ENCODE data around the gene B3GAT3. TPM values are rescaled to one million over a fixed set of nuclear protein-coding genes. Genes with fewer than 3 reads are reported as not detected.
"Not testable (repeated sequence)": the region's sequence is repeated elsewhere in the genome, so short reads cannot be mapped to it uniquely, and the experiment has no call there.

The B3GAT3 gene
- total and polyA plus RNA-seq, 9 donors, result 1.3 to 56.6 (median 33.6) TPM

DNA sequence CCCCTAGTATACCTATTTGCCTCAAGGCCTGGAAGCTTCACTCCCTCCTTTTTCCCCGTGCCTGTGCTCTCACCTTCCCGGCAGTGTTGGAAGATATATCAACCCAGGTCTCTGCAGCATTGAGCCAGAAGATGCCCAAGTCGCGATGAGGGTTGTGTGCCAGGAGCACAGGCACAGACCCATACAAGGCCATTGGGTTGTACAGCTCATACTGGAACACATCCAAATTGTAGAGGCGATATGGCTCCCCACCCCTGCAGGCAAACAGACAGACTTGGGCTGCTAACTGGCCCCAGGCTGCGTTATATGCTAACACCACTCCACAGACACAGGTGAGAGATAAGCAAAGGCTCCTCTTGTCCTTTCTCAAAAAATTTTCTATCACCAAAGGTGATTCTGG lies 10.7 kb upstream of the B3GAT3 start:
- TF ChIP-seq, protein P1, sequence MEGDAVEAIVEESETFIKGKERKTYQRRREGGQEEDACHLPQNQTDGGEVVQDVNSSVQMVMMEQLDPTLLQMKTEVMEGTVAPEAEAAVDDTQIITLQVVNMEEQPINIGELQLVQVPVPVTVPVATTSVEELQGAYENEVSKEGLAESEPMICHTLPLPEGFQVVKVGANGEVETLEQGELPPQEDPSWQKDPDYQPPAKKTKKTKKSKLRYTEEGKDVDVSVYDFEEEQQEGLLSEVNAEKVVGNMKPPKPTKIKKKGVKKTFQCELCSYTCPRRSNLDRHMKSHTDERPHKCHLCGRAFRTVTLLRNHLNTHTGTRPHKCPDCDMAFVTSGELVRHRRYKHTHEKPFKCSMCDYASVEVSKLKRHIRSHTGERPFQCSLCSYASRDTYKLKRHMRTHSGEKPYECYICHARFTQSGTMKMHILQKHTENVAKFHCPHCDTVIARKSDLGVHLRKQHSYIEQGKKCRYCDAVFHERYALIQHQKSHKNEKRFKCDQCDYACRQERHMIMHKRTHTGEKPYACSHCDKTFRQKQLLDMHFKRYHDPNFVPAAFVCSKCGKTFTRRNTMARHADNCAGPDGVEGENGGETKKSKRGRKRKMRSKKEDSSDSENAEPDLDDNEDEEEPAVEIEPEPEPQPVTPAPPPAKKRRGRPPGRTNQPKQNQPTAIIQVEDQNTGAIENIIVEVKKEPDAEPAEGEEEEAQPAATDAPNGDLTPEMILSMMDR (IDR thresholded peaks at IDR 0.05), result no peak
- no peak for TF ChIP-seq EP300 (IDR thresholded peaks at IDR 0.05)
- TF ChIP-seq POLR2A (IDR thresholded peaks at IDR 0.05), result no peak
- no peak for DNase-seq
- no peak overlapping the region for H3K4me3 ChIP-seq
- no peaks in the 10 kb centered on the region for H3K4me1 ChIP-seq (ENCODE audit: insufficient read depth)
- H3K9me3 ChIP-seq, result no peaks in the 10 kb centered on the region
- no peaks in the 10 kb centered on the region for H3K27me3 ChIP-seq
- intact Hi-C loops (cut with DNase I), result no loop called here
- no peaks in the 10 kb centered on the region for H3K36me3 ChIP-seq
- WGBS, 3 donors, result 80 to 89% (median 82%) methylated on average over 6 of the region's 6 CpGs
- H3K27ac ChIP-seq, result no peak overlapping the region

DNA sequence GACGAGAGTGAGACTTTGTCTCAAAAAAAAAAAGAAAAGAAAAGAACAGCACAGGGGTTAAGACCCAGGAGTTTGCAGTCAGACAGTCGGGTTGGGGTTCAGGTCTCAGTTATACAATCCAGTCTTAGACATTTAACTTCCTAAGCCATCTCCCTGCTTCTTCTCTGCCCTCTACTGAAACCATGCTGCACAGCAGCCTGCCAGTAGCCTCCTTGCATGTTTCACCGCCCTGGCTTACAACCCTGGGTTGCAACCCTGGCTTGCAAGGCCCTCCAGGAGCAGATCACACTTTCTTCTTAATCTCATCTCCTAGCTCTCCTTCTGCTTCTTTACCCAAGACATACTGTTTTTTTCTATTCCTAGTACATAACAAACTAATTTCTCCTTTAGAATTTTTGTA lies 5.9 kb upstream of the B3GAT3 start:
- Histone ChIP-seq H3K27ac (no peak overlapping the region), H3K4me3 (no peak overlapping the region), H3K9me3 (no peaks in the 10 kb centered on the region), H3K36me3 (no peaks in the 10 kb centered on the region), H3K27me3 (no peaks in the 10 kb centered on the region), H3K4me1 (ENCODE audit: insufficient read depth) (no peaks in the 10 kb centered on the region)
- intact Hi-C loops (cut with DNase I), result no loop called here
- DNase-seq, result no peak
- TF ChIP-seq POLR2A (IDR thresholded peaks at IDR 0.05), result no peak
- no peak for TF ChIP-seq EP300 (IDR thresholded peaks at IDR 0.05)
- 77 to 84% (median 78%) methylated on average over 3 of the region's 3 CpGs for WGBS, 3 donors

DNA sequence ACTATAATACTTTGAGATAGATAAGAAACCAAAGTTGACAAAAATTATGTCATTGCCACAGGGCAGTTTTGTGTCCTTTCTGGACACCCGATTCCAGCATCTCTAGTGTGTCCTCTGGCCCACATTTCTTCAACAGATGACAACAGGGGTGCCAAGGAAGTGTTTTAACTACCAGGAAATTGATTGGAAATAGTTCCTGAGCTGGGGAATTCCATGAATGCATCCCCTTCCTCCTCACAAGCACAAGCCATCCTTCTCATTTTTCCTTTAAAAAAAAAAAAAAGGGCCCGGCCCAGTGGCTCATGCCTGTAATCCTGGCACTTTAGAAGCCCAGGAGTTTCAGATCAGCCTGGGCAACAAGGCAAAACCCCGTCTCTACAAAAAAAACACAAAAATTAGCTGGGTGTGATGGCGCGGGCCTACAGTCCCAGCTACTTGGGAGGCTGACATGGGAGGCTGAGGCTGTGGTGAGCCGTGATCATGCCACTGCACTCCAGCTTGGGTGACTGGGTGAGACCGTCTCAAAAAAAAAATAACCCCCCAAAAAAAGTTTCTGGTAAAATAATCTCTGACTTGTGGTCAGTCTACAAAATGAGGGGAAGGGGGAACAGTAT lies 797 bp upstream of the B3GAT3 start:
- Histone ChIP-seq H3K27me3 (no peaks in the 10 kb centered on the region), H3K4me1 (ENCODE audit: insufficient read depth) (peaks cover 1% of the 10 kb centered on the region), H3K36me3 (no peaks in the 10 kb centered on the region), H3K27ac (peak overlapping the region; percentile 11 to 69), H3K4me3 (peak overlapping the region; percentile 76), H3K9me3 (no peaks in the 10 kb centered on the region)
- no peak for DNase-seq
- WGBS, 3 donors, result 76 to 82% (median 76%) methylated on average over 7 of the region's 7 CpGs
- intact Hi-C loops (cut with DNase I), result loop anchor here in 1 of 4 donors (2.0 kb wide), 1 partner anchor 24 kb away; the partner anchor contains the start of gene GANAB
- no peak for TF ChIP-seq EP300 (IDR thresholded peaks at IDR 0.05)
- TF ChIP-seq POLR2A (IDR thresholded peaks at IDR 0.05), result no peak
- TF ChIP-seq, protein P1 (IDR thresholded peaks at IDR 0.05), result no peak

DNA sequence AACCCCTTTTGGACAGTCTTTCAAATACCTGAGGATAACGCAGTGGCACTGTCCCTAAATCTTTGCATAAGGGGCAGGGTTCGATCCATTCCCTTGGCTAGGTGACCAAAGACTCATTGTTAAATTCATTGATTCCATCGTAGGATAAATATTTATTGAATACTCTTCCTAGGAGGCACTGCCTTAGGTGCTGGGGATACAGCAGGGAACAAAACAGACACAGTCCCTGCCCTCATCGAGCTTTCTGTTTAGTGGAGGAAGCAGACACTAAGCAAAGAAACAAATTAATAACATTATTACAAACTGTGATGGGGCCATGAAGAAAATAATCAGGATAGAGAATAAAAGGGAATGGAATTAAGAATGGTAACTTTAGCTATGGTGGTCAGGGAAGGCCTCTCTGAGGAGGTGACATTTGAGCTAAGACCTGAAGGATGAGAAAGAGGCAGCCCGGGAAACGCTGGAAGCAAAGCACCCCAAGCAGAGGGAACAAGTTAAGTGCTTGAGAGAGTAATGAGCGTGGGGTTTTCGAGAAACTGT lies 689 bp downstream of the B3GAT3 start:
- H3K27ac ChIP-seq, result peak overlapping the region in 1 of 2 donors; percentile 69

DNA sequence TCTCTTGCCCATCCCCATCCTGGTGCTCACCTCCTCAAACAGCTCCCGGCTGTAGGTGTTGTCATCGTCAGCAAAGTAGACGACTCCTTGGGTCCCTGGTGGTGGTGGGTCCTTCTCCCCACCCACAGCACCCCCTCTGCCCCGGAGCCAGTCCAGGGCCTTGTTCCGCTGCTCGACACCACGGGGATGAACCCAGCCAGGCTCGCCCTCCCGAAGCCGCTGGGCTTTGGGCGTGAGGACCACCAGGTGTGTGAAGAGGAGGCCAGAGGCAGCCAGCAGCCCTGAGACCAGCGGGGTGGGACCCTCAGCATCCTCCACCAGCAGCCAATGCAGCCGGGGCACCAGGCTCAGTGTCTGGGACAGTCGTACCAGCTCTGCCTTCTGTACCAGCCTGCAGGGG lies 4.8 kb downstream of the B3GAT3 start:
- DNase-seq; intact Hi-C loops (cut with DNase I); H3K27ac ChIP-seq; H3K27me3 ChIP-seq; H3K4me1 ChIP-seq (ENCODE audit: insufficient read depth); H3K36me3 ChIP-seq; H3K9me3 ChIP-seq; H3K4me3 ChIP-seq: not testable (repeated sequence)
- 87 to 97% (median 90%) methylated on average over 14 of the region's 14 CpGs for WGBS, 3 donors

More for the DNA sequence above, 689 bp downstream of the B3GAT3 start:
- TF ChIP-seq EP300 (IDR thresholded peaks at IDR 0.05) (no peak), POLR2A (IDR thresholded peaks at IDR 0.05) (no peak)
- TF ChIP-seq, protein P1 (IDR thresholded peaks at IDR 0.05), result no peak
- no peaks in the 10 kb centered on the region for H3K27me3 ChIP-seq
- WGBS, 3 donors, result 21 to 27% (median 24%) methylated on average over 8 of the region's 8 CpGs
- no peak for DNase-seq
- H3K4me1 ChIP-seq (ENCODE audit: insufficient read depth), result peaks cover 1% of the 10 kb centered on the region
- H3K4me3 ChIP-seq, result peak overlapping the region; percentile 76
- H3K36me3 ChIP-seq, result no peaks in the 10 kb centered on the region
- intact Hi-C loops (cut with DNase I), result no loop called here
- H3K9me3 ChIP-seq, result no peaks in the 10 kb centered on the region
